ENCODE results near the gene CAND2.

DNA sequence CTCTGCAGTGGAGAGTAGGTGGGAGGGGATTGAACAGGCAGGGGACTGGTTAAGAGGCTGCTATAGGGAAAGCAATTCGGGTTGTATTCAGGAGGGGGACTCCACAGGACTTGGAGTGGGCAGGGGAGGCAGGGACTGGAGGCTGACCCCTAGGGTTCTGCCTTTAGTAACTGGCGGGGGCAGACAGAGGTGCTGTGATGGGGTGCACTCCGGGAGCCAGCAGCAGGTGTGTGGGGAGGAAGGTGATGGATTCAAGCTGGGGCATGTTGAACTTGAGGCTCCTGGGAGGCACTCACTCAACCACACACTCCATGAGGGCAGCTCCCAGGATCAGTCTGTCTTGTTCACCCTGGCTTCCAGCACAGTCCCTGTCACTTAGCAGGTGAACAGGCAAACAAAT lies 12.5 kb downstream of the CAND2 start:
- TF ChIP-seq, protein P1, sequence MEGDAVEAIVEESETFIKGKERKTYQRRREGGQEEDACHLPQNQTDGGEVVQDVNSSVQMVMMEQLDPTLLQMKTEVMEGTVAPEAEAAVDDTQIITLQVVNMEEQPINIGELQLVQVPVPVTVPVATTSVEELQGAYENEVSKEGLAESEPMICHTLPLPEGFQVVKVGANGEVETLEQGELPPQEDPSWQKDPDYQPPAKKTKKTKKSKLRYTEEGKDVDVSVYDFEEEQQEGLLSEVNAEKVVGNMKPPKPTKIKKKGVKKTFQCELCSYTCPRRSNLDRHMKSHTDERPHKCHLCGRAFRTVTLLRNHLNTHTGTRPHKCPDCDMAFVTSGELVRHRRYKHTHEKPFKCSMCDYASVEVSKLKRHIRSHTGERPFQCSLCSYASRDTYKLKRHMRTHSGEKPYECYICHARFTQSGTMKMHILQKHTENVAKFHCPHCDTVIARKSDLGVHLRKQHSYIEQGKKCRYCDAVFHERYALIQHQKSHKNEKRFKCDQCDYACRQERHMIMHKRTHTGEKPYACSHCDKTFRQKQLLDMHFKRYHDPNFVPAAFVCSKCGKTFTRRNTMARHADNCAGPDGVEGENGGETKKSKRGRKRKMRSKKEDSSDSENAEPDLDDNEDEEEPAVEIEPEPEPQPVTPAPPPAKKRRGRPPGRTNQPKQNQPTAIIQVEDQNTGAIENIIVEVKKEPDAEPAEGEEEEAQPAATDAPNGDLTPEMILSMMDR (IDR thresholded peaks at IDR 0.05; ENCODE audit: poor library complexity, severe bottlenecking), result no peak
- no peak for TF ChIP-seq EP300 (conservative IDR thresholded peaks at IDR 0.05; ENCODE audit: poor library complexity, severe bottlenecking)
- TF ChIP-seq TAF1 (IDR thresholded peaks at IDR 0.05; ENCODE audit: low read depth), result no peak
- no peak for TF ChIP-seq POLR2AphosphoS5 (IDR thresholded peaks at IDR 0.05)
- no peak for TF ChIP-seq MXI1 (conservative IDR thresholded peaks at IDR 0.05; ENCODE audit: poor library complexity, severe bottlenecking)
- TF ChIP-seq, protein P2, sequence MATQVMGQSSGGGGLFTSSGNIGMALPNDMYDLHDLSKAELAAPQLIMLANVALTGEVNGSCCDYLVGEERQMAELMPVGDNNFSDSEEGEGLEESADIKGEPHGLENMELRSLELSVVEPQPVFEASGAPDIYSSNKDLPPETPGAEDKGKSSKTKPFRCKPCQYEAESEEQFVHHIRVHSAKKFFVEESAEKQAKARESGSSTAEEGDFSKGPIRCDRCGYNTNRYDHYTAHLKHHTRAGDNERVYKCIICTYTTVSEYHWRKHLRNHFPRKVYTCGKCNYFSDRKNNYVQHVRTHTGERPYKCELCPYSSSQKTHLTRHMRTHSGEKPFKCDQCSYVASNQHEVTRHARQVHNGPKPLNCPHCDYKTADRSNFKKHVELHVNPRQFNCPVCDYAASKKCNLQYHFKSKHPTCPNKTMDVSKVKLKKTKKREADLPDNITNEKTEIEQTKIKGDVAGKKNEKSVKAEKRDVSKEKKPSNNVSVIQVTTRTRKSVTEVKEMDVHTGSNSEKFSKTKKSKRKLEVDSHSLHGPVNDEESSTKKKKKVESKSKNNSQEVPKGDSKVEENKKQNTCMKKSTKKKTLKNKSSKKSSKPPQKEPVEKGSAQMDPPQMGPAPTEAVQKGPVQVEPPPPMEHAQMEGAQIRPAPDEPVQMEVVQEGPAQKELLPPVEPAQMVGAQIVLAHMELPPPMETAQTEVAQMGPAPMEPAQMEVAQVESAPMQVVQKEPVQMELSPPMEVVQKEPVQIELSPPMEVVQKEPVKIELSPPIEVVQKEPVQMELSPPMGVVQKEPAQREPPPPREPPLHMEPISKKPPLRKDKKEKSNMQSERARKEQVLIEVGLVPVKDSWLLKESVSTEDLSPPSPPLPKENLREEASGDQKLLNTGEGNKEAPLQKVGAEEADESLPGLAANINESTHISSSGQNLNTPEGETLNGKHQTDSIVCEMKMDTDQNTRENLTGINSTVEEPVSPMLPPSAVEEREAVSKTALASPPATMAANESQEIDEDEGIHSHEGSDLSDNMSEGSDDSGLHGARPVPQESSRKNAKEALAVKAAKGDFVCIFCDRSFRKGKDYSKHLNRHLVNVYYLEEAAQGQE (IDR thresholded peaks at IDR 0.05; ENCODE audit: borderline replicate concordance), result no peak
- TF ChIP-seq RAD21 (conservative IDR thresholded peaks at IDR 0.05), result no peak
- TF ChIP-seq EZH2 (IDR thresholded peaks at IDR 0.05; ENCODE audit: borderline replicate concordance, insufficient read depth, low read length, poor library complexity, severe bottlenecking), result no peak

All from neural cell (in vitro differentiated cells).